HepG2 (cell line): ENCODE measurements around the gene BMP8A.

ENCODE experiments used
- GTF2F1 ChIP-seq: fragments of 150-350 bp; IDR thresholded peaks from 2 replicates; pipeline ENCODE4 v1.6.1; 2014; ENCODE audit warnings: low read length
- ISX ChIP-seq: sonication (generic); formaldehyde crosslinking; conservative IDR thresholded peaks from 2 replicates; pipeline ENCODE4 v1.5.0; 2020; ENCODE audit warnings: missing genetic modification reagents
- MYC ChIP-seq: sonication (generic); formaldehyde crosslinking; IDR thresholded peaks from 2 replicates; pipeline ENCODE4 v1.9.0; 2021; ENCODE audit warnings: missing genetic modification reagents, borderline replicate concordance
- POLR2A ChIP-seq, 2 experiments: IDR thresholded peaks; 2 replicates each; pipeline ENCODE4 v1.6.1; 2011; ENCODE audit warnings: low read depth in 2 of 2, low read length in 2 of 2, mild to moderate bottlenecking in 1 of 2, moderate library complexity in 1 of 2; ENCODE audit not compliant: insufficient read depth in 1 of 2
- TCF12 ChIP-seq, 2 experiments: fragments of 450-650 bp in 1 of 2; sonication (generic) in 1 of 2; formaldehyde crosslinking in 1 of 2; IDR thresholded peaks; 2 replicates each; pipeline versions ENCODE4 v1.6.1 to v1.8.0; 2017 to 2022; ENCODE audit warnings: antibody characterized with exemption in 1 of 2, mild to moderate bottlenecking in 1 of 2, missing genetic modification reagents in 1 of 2, moderate library complexity in 1 of 2
- ZNF142 ChIP-seq: sonication (generic); formaldehyde crosslinking; IDR thresholded peaks from 2 replicates; pipeline ENCODE4 v1.4.0; 2020; ENCODE audit warnings: missing genetic modification reagents
- ZNF282 ChIP-seq: fragments of 450-650 bp; IDR thresholded peaks from 2 replicates; pipeline ENCODE4 v1.6.1; 2018; ENCODE audit not compliant: partially characterized antibody

- TF ChIP-seq TCF12 (IDR thresholded peaks at IDR 0.05) (no peak), TCF12 (CRISPR knock-in tag; IDR thresholded peaks at IDR 0.05) (no peak), ZNF142 (CRISPR knock-in tag) (no peak), ZNF282 (no peak), POLR2A (IDR thresholded peaks at IDR 0.05; ENCODE audit: insufficient read depth in 1 of 2, low read depth in 2 of 2, low read length in 2 of 2) (no peak), ISX (CRISPR knock-in tag) (no peak), MYC (CRISPR knock-in tag) (no peak), GTF2F1 (no peak)
Measured at GRCh38 chr1:39500862-39501389, 9.5 kb downstream of the BMP8A start.
